GM18861 (cell line): ENCODE data around the gene TMEM258.
A peak's percentile ranks its signal among the peaks of the same experiment; 100 is the strongest.

ENCODE experiments used
- ATAC-seq: cut with Tn5 transposase; IDR thresholded peaks from one replicate; pipeline ENCODE4 v1.9.1; 2021; ENCODE audit not compliant: unreplicated experiment

Gene TMEM258

GRCh38 chr11:61792310-61793082 is at the start of gene TMEM258, which contains the start of gene FEN1:
TSS of gene TMEM258 (minus strand) at chr11:61792599. CDS start at chr11:61792558, 41 bp downstream.
TSS of gene FEN1 (plus strand) at chr11:61792911. CDS start at chr11:61795362, 2,451 bp downstream.
- peak; percentile 69 for ATAC-seq

- ATAC-seq, result no peak
These were observed 49.5 kb upstream of the TMEM258 start for GRCh38 chr11:61841636-61842527.

- ATAC-seq, result no peak
These were observed 48.0 kb upstream of the TMEM258 start for GRCh38 chr11:61840371-61840770.

GRCh38 chr11:61839742-61840141 is 47.3 kb upstream of the TMEM258 start:
- no peak for ATAC-seq

GRCh38 chr11:61838921-61839320 is 46.5 kb upstream of the TMEM258 start:
- no peak for ATAC-seq

GRCh38 chr11:61838501-61838900 is 46.1 kb upstream of the TMEM258 start:
- ATAC-seq, result no peak

GRCh38 chr11:61837411-61838005 is 45.1 kb upstream of the TMEM258 start:
- no peak for ATAC-seq

- ATAC-seq, result no peak
These were observed 43.8 kb upstream of the TMEM258 start for GRCh38 chr11:61836193-61836592.

GRCh38 chr11:61834278-61835048 is 42.1 kb upstream of the TMEM258 start:
- ATAC-seq, result peak; percentile 80

- ATAC-seq, result no peak
These were observed 41.5 kb upstream of the TMEM258 start for GRCh38 chr11:61833926-61834277.

- ATAC-seq, result no peak
These were observed 41.1 kb upstream of the TMEM258 start for GRCh38 chr11:61833471-61833870.

GRCh38 chr11:61832754-61833153 is 40.4 kb upstream of the TMEM258 start:
- no peak for ATAC-seq

- no peak for ATAC-seq
These were observed 39.8 kb upstream of the TMEM258 start for GRCh38 chr11:61832207-61832606.

- ATAC-seq, result no peak
These were observed 38.1 kb upstream of the TMEM258 start for GRCh38 chr11:61830237-61831105.

- ATAC-seq, result no peak
These were observed 37.4 kb upstream of the TMEM258 start for GRCh38 chr11:61829806-61830205.

GRCh38 chr11:61828629-61829407 is 36.4 kb upstream of the TMEM258 start:
- no peak for ATAC-seq

- peak; percentile 15 for ATAC-seq
These were observed 35.9 kb upstream of the TMEM258 start for GRCh38 chr11:61828379-61828628.

GRCh38 chr11:61827571-61828378 is 35.4 kb upstream of the TMEM258 start, which contains the start of gene FADS2:
TSS of gene FADS2 (plus strand) at chr11:61828300. CDS start at chr11:61828391, 91 bp downstream.
- ATAC-seq, result peak; percentile 52
